ENCODE results near the gene HCN2. TPM values are rescaled to one million over a fixed set of nuclear protein-coding genes. Genes with fewer than 3 reads are reported as not detected.

Gene HCN2
- total and polyA plus RNA-seq, 9 of the 15 experiments (the other 6 are each of a cell fraction or from before 2014, with no cell fraction given): 0.29 to 4.2 (median 0.82) TPM; not detected in 2

DNA sequence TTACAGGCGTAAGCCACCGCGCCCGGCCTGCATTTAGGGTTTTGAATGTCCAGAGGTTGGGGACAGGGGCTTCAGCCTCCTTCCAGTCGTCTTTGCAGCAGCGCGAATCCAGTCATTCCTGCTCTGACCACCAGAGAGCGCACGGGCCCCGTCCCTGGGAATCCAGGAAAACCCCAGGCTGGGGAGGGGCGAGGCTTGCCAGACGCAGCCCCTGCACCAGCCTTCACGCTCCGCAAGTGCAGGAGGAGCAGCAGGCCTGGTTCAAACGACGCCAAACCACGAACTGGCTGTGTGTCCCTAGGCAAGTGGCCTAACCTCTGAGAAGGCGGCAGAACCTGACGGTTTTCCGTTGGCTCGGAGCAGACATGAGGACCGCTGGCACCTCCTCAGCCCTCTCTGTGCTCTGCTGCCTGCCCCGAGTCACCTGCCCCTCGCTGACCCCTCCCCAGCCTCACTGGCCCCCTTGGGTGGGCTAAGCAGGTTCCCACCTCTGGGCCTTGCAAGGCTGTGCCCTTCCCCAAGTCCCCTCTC is 75.3 kb downstream of the HCN2 start (continued):
- TF ChIP-seq ZNF699 (CRISPR knock-in tag; IDR thresholded peaks at IDR 0.05; ENCODE audit: insufficient replicate concordance): no peak
- TF ChIP-seq BHLHE40 (IDR thresholded peaks at IDR 0.05; ENCODE audit: low read length): no peak
- TF ChIP-seq NONO (IDR thresholded peaks at IDR 0.05; ENCODE audit: low read depth in 2 of 2, low read length in 1 of 2): no peak
- TF ChIP-seq, protein P1, sequence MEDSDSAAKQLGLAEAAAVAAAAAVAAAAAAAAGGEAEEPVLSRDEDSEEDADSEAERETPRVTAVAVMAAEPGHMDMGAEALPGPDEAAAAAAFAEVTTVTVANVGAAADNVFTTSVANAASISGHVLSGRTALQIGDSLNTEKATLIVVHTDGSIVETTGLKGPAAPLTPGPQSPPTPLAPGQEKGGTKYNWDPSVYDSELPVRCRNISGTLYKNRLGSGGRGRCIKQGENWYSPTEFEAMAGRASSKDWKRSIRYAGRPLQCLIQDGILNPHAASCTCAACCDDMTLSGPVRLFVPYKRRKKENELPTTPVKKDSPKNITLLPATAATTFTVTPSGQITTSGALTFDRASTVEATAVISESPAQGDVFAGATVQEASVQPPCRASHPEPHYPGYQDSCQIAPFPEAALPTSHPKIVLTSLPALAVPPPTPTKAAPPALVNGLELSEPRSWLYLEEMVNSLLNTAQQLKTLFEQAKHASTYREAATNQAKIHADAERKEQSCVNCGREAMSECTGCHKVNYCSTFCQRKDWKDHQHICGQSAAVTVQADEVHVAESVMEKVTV (CRISPR knock-in tag; IDR thresholded peaks at IDR 0.05): peak; percentile 88
- TF ChIP-seq XRCC5 (IDR thresholded peaks at IDR 0.05; ENCODE audit: low read depth, low read length): peak; percentile 82; the same call in 1 of the 2 replicates
- TF ChIP-seq, protein P2, sequence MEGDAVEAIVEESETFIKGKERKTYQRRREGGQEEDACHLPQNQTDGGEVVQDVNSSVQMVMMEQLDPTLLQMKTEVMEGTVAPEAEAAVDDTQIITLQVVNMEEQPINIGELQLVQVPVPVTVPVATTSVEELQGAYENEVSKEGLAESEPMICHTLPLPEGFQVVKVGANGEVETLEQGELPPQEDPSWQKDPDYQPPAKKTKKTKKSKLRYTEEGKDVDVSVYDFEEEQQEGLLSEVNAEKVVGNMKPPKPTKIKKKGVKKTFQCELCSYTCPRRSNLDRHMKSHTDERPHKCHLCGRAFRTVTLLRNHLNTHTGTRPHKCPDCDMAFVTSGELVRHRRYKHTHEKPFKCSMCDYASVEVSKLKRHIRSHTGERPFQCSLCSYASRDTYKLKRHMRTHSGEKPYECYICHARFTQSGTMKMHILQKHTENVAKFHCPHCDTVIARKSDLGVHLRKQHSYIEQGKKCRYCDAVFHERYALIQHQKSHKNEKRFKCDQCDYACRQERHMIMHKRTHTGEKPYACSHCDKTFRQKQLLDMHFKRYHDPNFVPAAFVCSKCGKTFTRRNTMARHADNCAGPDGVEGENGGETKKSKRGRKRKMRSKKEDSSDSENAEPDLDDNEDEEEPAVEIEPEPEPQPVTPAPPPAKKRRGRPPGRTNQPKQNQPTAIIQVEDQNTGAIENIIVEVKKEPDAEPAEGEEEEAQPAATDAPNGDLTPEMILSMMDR (IDR thresholded peaks at IDR 0.05 in 2 of 3, conservative IDR thresholded peaks at IDR 0.05 in 1 of 3; ENCODE audit: insufficient read depth in 2 of 3, low read depth in 1 of 3, low read length in 3 of 3): peak; percentile 86 to 93 (median 89)
- TF ChIP-seq, protein P3, sequence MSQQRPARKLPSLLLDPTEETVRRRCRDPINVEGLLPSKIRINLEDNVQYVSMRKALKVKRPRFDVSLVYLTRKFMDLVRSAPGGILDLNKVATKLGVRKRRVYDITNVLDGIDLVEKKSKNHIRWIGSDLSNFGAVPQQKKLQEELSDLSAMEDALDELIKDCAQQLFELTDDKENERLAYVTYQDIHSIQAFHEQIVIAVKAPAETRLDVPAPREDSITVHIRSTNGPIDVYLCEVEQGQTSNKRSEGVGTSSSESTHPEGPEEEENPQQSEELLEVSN (IDR thresholded peaks at IDR 0.05; ENCODE audit: borderline replicate concordance in 1 of 2, extremely low read depth in 1 of 2, insufficient read depth in 1 of 2, insufficient read length in 1 of 2, low read depth in 1 of 2, low read length in 1 of 2, poor library complexity in 1 of 2, severe bottlenecking in 1 of 2): peak; percentile 57 to 59
- TF ChIP-seq YY1 (IDR thresholded peaks at IDR 0.05; ENCODE audit: borderline replicate concordance in 1 of 3, control insufficient read depth in 1 of 3, extremely low read depth in 1 of 3, insufficient read depth in 3 of 3, insufficient read length in 1 of 3, insufficient replicate concordance in 2 of 3, low read depth in 1 of 3, low read length in 2 of 3): peak in 1 of 3 experiments; percentile 13
- peak; percentile 54; the same call in 1 of the 2 replicates for TF ChIP-seq RB1 (IDR thresholded peaks at IDR 0.05; ENCODE audit: low read depth)
- no peak for TF ChIP-seq NFATC3 (IDR thresholded peaks at IDR 0.05)

Other genes starting within 250 kb of the HCN2 start
Only the 7 nearest of the 18 such genes appear.
- gene TPGS1, start 82.4 kb upstream of the HCN2 start, total RNA-seq (2014; rRNA removed): 22.6 and 31.6 TPM in 2 replicates
- gene TPGS1, start 82.4 kb upstream of the HCN2 start, total RNA-seq (2014; rRNA removed; fragmentation: Illumina TruSeq; extraction: Trizol): 0.32 and 0.47 TPM in 2 replicates
- gene TPGS1, start 82.4 kb upstream of the HCN2 start, total RNA-seq (2015; rRNA removed; fragmentation: Illumina TruSeq; extraction: Trizol): 1.2 and 2.3 TPM in 2 replicates
- 13.0 and 15.5 TPM in 2 replicates for gene TPGS1, start 82.4 kb upstream of the HCN2 start, total RNA-seq (2021)
- 0.93 and 1.2 TPM in 2 replicates for gene TPGS1, start 82.4 kb upstream of the HCN2 start, polyA plus RNA-seq (2011; rRNA removed)
- 0.30 and 0.33 TPM in 2 replicates for gene TPGS1, start 82.4 kb upstream of the HCN2 start, polyA plus RNA-seq (2014; fragmentation: Illumina TruSeq; extraction: Trizol)
- not detected for gene TPGS1, start 82.4 kb upstream of the HCN2 start, polyA plus RNA-seq (2014; fragmentation: Nextera tagmentation; extraction: Ambion mirVana)
- 12.2 and 15.0 TPM in 2 replicates for gene TPGS1, start 82.4 kb upstream of the HCN2 start, polyA plus RNA-seq (2014; rRNA removed)
- 203 and 207 TPM in 2 replicates for gene CDC34, start 58.1 kb upstream of the HCN2 start, total RNA-seq (2014; rRNA removed)
- gene CDC34, start 58.1 kb upstream of the HCN2 start, total RNA-seq (2014; rRNA removed; fragmentation: Illumina TruSeq; extraction: Trizol): 33.0 and 36.2 TPM in 2 replicates
- 65.5 and 75.7 TPM in 2 replicates for gene CDC34, start 58.1 kb upstream of the HCN2 start, total RNA-seq (2015; rRNA removed; fragmentation: Illumina TruSeq; extraction: Trizol)
- 125 and 130 TPM in 2 replicates for gene CDC34, start 58.1 kb upstream of the HCN2 start, total RNA-seq (2021)
- 82.7 and 103 TPM in 2 replicates for gene CDC34, start 58.1 kb upstream of the HCN2 start, polyA plus RNA-seq (2011; rRNA removed)
- 55.7 and 88.4 TPM in 2 replicates for gene CDC34, start 58.1 kb upstream of the HCN2 start, polyA plus RNA-seq (2014; fragmentation: Illumina TruSeq; extraction: Trizol)
- 1 to 10 TPM in 1 of 2 experiments, under 1 TPM in 1; 0.80 to 1.0 TPM for gene CDC34, start 58.1 kb upstream of the HCN2 start, polyA plus RNA-seq (2014; fragmentation: Nextera tagmentation; extraction: Ambion mirVana)
- gene CDC34, start 58.1 kb upstream of the HCN2 start, polyA plus RNA-seq (2014; rRNA removed): 125 and 142 TPM in 2 replicates
- gene GZMM, start 45.8 kb upstream of the HCN2 start, total RNA-seq (2014; rRNA removed): 2.3 and 2.6 TPM in 2 replicates
- gene GZMM, start 45.8 kb upstream of the HCN2 start, total RNA-seq (2014; rRNA removed; fragmentation: Illumina TruSeq; extraction: Trizol): not detected in 2 replicates
- 0.62 and 1.1 TPM in 2 replicates for gene GZMM, start 45.8 kb upstream of the HCN2 start, total RNA-seq (2015; rRNA removed; fragmentation: Illumina TruSeq; extraction: Trizol)
- 0.72 and 1.8 TPM in 2 replicates for gene GZMM, start 45.8 kb upstream of the HCN2 start, total RNA-seq (2021)
- gene GZMM, start 45.8 kb upstream of the HCN2 start, polyA plus RNA-seq (2011; rRNA removed): 0.70 and 0.97 TPM in 2 replicates
- gene GZMM, start 45.8 kb upstream of the HCN2 start, polyA plus RNA-seq (2014; fragmentation: Illumina TruSeq; extraction: Trizol): 0.61 TPM in 1 of 2 replicates, not detected in the other
- under 1 TPM; 0.08 to 0.27 TPM for gene GZMM, start 45.8 kb upstream of the HCN2 start, polyA plus RNA-seq (2014; fragmentation: Nextera tagmentation; extraction: Ambion mirVana)
- gene GZMM, start 45.8 kb upstream of the HCN2 start, polyA plus RNA-seq (2014; rRNA removed): 1.8 and 2.2 TPM in 2 replicates
- gene BSG, start 17.3 kb upstream of the HCN2 start, total RNA-seq (2014; rRNA removed): 398 and 484 TPM in 2 replicates
- gene BSG, start 17.3 kb upstream of the HCN2 start, total RNA-seq (2014; rRNA removed; fragmentation: Illumina TruSeq; extraction: Trizol): 59.1 and 89.1 TPM in 2 replicates
- gene BSG, start 17.3 kb upstream of the HCN2 start, total RNA-seq (2015; rRNA removed; fragmentation: Illumina TruSeq; extraction: Trizol): 211 and 220 TPM in 2 replicates
- 495 and 506 TPM in 2 replicates for gene BSG, start 17.3 kb upstream of the HCN2 start, total RNA-seq (2021)
- gene BSG, start 17.3 kb upstream of the HCN2 start, polyA plus RNA-seq (2011; rRNA removed): 129 and 411 TPM in 2 replicates
- gene BSG, start 17.3 kb upstream of the HCN2 start, polyA plus RNA-seq (2014; fragmentation: Illumina TruSeq; extraction: Trizol): 187 and 351 TPM in 2 replicates
- gene BSG, start 17.3 kb upstream of the HCN2 start, polyA plus RNA-seq (2014; fragmentation: Nextera tagmentation; extraction: Ambion mirVana): 10 to 100 TPM in 1 of 2 experiments, 1 to 10 TPM in 1; 4.6 to 17.9 TPM
- gene BSG, start 17.3 kb upstream of the HCN2 start, polyA plus RNA-seq (2014; rRNA removed): 236 and 311 TPM in 2 replicates
- 82.8 and 96.5 TPM in 2 replicates for gene POLRMT, start 43.7 kb downstream of the HCN2 start, total RNA-seq (2014; rRNA removed)
- 33.4 and 49.3 TPM in 2 replicates for gene POLRMT, start 43.7 kb downstream of the HCN2 start, total RNA-seq (2014; rRNA removed; fragmentation: Illumina TruSeq; extraction: Trizol)
- gene POLRMT, start 43.7 kb downstream of the HCN2 start, total RNA-seq (2015; rRNA removed; fragmentation: Illumina TruSeq; extraction: Trizol): 61.9 and 68.0 TPM in 2 replicates
- gene POLRMT, start 43.7 kb downstream of the HCN2 start, total RNA-seq (2021): 134 and 144 TPM in 2 replicates
- gene POLRMT, start 43.7 kb downstream of the HCN2 start, polyA plus RNA-seq (2011; rRNA removed): 60.8 and 111 TPM in 2 replicates
- gene POLRMT, start 43.7 kb downstream of the HCN2 start, polyA plus RNA-seq (2014; fragmentation: Illumina TruSeq; extraction: Trizol): 71.8 and 99.5 TPM in 2 replicates
- 10 to 100 TPM; 30.3 to 34.0 TPM for gene POLRMT, start 43.7 kb downstream of the HCN2 start, polyA plus RNA-seq (2014; fragmentation: Nextera tagmentation; extraction: Ambion mirVana)
- gene POLRMT, start 43.7 kb downstream of the HCN2 start, polyA plus RNA-seq (2014; rRNA removed): 67.5 and 88.4 TPM in 2 replicates
- gene FGF22, start 50.0 kb downstream of the HCN2 start, total RNA-seq (2014; rRNA removed): 0.49 and 1.7 TPM in 2 replicates
- not detected in 2 replicates for gene FGF22, start 50.0 kb downstream of the HCN2 start, total RNA-seq (2014; rRNA removed; fragmentation: Illumina TruSeq; extraction: Trizol)
- 0.25 TPM in 1 of 2 replicates, not detected in the other for gene FGF22, start 50.0 kb downstream of the HCN2 start, total RNA-seq (2015; rRNA removed; fragmentation: Illumina TruSeq; extraction: Trizol)
- 0.58 and 0.86 TPM in 2 replicates for gene FGF22, start 50.0 kb downstream of the HCN2 start, total RNA-seq (2021)
- 0.14 and 0.24 TPM in 2 replicates for gene FGF22, start 50.0 kb downstream of the HCN2 start, polyA plus RNA-seq (2011; rRNA removed)
- 0.14 TPM in 1 of 2 replicates, not detected in the other for gene FGF22, start 50.0 kb downstream of the HCN2 start, polyA plus RNA-seq (2014; fragmentation: Illumina TruSeq; extraction: Trizol)
- not detected for gene FGF22, start 50.0 kb downstream of the HCN2 start, polyA plus RNA-seq (2014; fragmentation: Nextera tagmentation; extraction: Ambion mirVana)
- 1.6 and 2.2 TPM in 2 replicates for gene FGF22, start 50.0 kb downstream of the HCN2 start, polyA plus RNA-seq (2014; rRNA removed)
- gene RNF126, start 73.3 kb downstream of the HCN2 start, total RNA-seq (2014; rRNA removed): 101 and 128 TPM in 2 replicates
- 6.6 and 7.6 TPM in 2 replicates for gene RNF126, start 73.3 kb downstream of the HCN2 start, total RNA-seq (2014; rRNA removed; fragmentation: Illumina TruSeq; extraction: Trizol)
- 26.2 and 31.8 TPM in 2 replicates for gene RNF126, start 73.3 kb downstream of the HCN2 start, total RNA-seq (2015; rRNA removed; fragmentation: Illumina TruSeq; extraction: Trizol)
- gene RNF126, start 73.3 kb downstream of the HCN2 start, total RNA-seq (2021): 85.7 and 95.8 TPM in 2 replicates
- gene RNF126, start 73.3 kb downstream of the HCN2 start, polyA plus RNA-seq (2011; rRNA removed): 6.5 and 12.3 TPM in 2 replicates
- gene RNF126, start 73.3 kb downstream of the HCN2 start, polyA plus RNA-seq (2014; fragmentation: Illumina TruSeq; extraction: Trizol): 9.1 and 34.6 TPM in 2 replicates
- under 1 TPM; 0.27 to 0.36 TPM for gene RNF126, start 73.3 kb downstream of the HCN2 start, polyA plus RNA-seq (2014; fragmentation: Nextera tagmentation; extraction: Ambion mirVana)
- gene RNF126, start 73.3 kb downstream of the HCN2 start, polyA plus RNA-seq (2014; rRNA removed): 79.0 and 87.6 TPM in 2 replicates